Calu3 (cell line): ENCODE measurements around the gene CELA2A. TPM values are rescaled to one million over a fixed set of nuclear protein-coding genes. Genes with fewer than 3 reads are reported as not detected.
A peak's percentile ranks its signal among the peaks of the same experiment; 100 is the strongest.

ENCODE experiments used
- Bru-seq: library from RNA; stranded (reverse); fragments of 400-500 nt; gene quantifications from one replicate; lab custom pipeline; 2021; lab: Mats Ljungman, UMichigan
- BruChase-seq, 2 experiments: library from RNA; stranded (reverse); fragments of 400-500 nt; gene quantifications; one replicate each; lab custom pipeline; 2021; lab: Mats Ljungman, UMichigan
- BruUV-seq: library from RNA; stranded (reverse); fragments of 400-500 nt; replicated peaks from 2 replicates; lab custom pipeline; 2021; lab: Mats Ljungman, UMichigan
- CTCF ChIA-PET: fragments of 300-600 bp; sonication (Branson Sonifier 250); formaldehyde crosslinking; loops from one replicate; lab custom pipeline; 2022; ENCODE audit warnings: antibody characterized with exemption; lab: Charles Lee
- DNase-seq: peaks from one replicate; pipeline ENCODE4 v3.0.0; 2022
- H3K27ac Mint-ChIP-seq: one replicate; pipeline ENCODE4 v1.8.0; 2022; ENCODE audit warnings: mixed read lengths; ENCODE audit not compliant: unreplicated experiment
- H3K27me3 Mint-ChIP-seq: one replicate; pipeline ENCODE4 v1.8.0; 2022; ENCODE audit warnings: mixed read lengths; ENCODE audit not compliant: unreplicated experiment
- H3K36me3 Mint-ChIP-seq: one replicate; pipeline ENCODE4 v1.8.0; 2022; ENCODE audit warnings: mild to moderate bottlenecking, moderate library complexity, mixed read lengths; ENCODE audit not compliant: insufficient read depth, unreplicated experiment
- H3K4me1 Mint-ChIP-seq: one replicate; pipeline ENCODE4 v1.8.0; 2022; ENCODE audit warnings: mild to moderate bottlenecking, low read depth, mixed read lengths; ENCODE audit not compliant: unreplicated experiment
- H3K4me3 Mint-ChIP-seq: one replicate; pipeline ENCODE4 v1.8.0; 2022; ENCODE audit warnings: mild to moderate bottlenecking, low read depth, moderate library complexity, mixed read lengths; ENCODE audit not compliant: unreplicated experiment
- H3K9me3 Mint-ChIP-seq: one replicate; pipeline ENCODE4 v1.8.0; 2022; ENCODE audit warnings: low read depth, mixed read lengths; ENCODE audit not compliant: unreplicated experiment
- CTCF ChIP-seq: fragments of 200-600 bp; IDR thresholded peaks from one replicate; pipeline ENCODE4 v1.8.0; 2022; ENCODE audit warnings: antibody characterized with exemption; ENCODE audit not compliant: unreplicated experiment
- intact Hi-C: fragments of 100-400 bp; cut with micrococcal nuclease; formaldehyde crosslinking; loops from one replicate; pipeline ENCODE4 v1.10.0; 2022; ENCODE audit not compliant: unreplicated experiment
- long read RNA-seq: library from polyadenylated mRNA; stranded (forward); transcript quantifications from one replicate; pipeline ENCODE4 v2.0.0, GENCODE V29; 2022
- total RNA-seq: library from RNA; stranded (reverse); gene quantifications from 2 replicates; pipeline ENCODE4 v1.2.3, GENCODE V29; 2022

Gene CELA2A
- total RNA-seq (not detected in 2 replicates), Bru-seq, nascent RNA (not detected), BruChase-seq, experiment 1, labeled RNA remaining after a 6-hour chase (not detected), BruChase-seq, experiment 2, labeled RNA remaining after a 2-hour chase (percentile 9 among the genes with signal in this experiment)
- long read RNA-seq, result 0 reads

- Mint-ChIP-seq H3K9me3 (no peaks in the 10 kb centered on the region), H3K4me3 (no peak within 1 kb of the TSS), H3K36me3 (no peaks in the 10 kb centered on the region), H3K27me3 (no peaks in the 10 kb centered on the region), H3K27ac (no peak within 1 kb of the TSS), H3K4me1 (no peaks in the 10 kb centered on the region)
- intact Hi-C loops, result no loop called here
- no peak for DNase-seq
- no TSS peak for BruUV-seq
- no peak for TF ChIP-seq CTCF
- CTCF ChIA-PET, result no interaction called here
Measured at GRCh38 chr1:15456313-15456954, at the start of gene CELA2A. TSS of gene CELA2A (plus strand) at chr1:15456732. CDS start at chr1:15456754, 22 bp downstream.

GRCh38 chr1:15407580-15407979 is 49.0 kb upstream of the CELA2A start:
- CTCF ChIA-PET, result no interaction called here
- DNase-seq, result no peak
- Mint-ChIP-seq H3K9me3 (no peaks in the 10 kb centered on the region), H3K4me1 (peaks cover 11% of the 10 kb centered on the region), H3K27ac (no peak overlapping the region), H3K4me3 (no peak overlapping the region), H3K27me3 (peaks cover 14% of the 10 kb centered on the region), H3K36me3 (peaks cover 34% of the 10 kb centered on the region)
- BruUV-seq, result no TSS peak
- intact Hi-C loops, result no loop called here
- TF ChIP-seq CTCF, result no peak

GRCh38 chr1:15408890-15409387 is 47.6 kb upstream of the CELA2A start:
- CTCF ChIA-PET, result no interaction called here
- intact Hi-C loops, result no loop called here
- H3K27me3 Mint-ChIP-seq, result peaks cover 14% of the 10 kb centered on the region
- peaks cover 34% of the 10 kb centered on the region for H3K36me3 Mint-ChIP-seq
- H3K27ac Mint-ChIP-seq, result peak overlapping the region; percentile 27
- peak overlapping the region; percentile 79 for H3K4me3 Mint-ChIP-seq
- H3K4me1 Mint-ChIP-seq, result peaks cover 18% of the 10 kb centered on the region
- no peak for TF ChIP-seq CTCF
- BruUV-seq, result no TSS peak
- no peak for DNase-seq
- no peaks in the 10 kb centered on the region for H3K9me3 Mint-ChIP-seq

GRCh38 chr1:15409388-15410222 is 46.9 kb upstream of the CELA2A start, which contains the start of gene EFHD2:
TSS of gene EFHD2 (plus strand) at chr1:15409888. CDS start at chr1:15409972, 84 bp downstream.
- no TSS peak for BruUV-seq

More at GRCh38 chr1:15409388-15410222, 46.9 kb upstream of the CELA2A start, which contains the start of gene EFHD2:
- no peak for TF ChIP-seq CTCF
- peak; percentile 83 for DNase-seq
- Mint-ChIP-seq H3K27ac (peak within 1 kb of the TSS; percentile 86), H3K36me3 (peaks cover 34% of the 10 kb centered on the region), H3K27me3 (peaks cover 14% of the 10 kb centered on the region), H3K9me3 (no peaks in the 10 kb centered on the region), H3K4me1 (peaks cover 23% of the 10 kb centered on the region), H3K4me3 (peak within 1 kb of the TSS; percentile 79)
- intact Hi-C loops, result no loop called here
- CTCF ChIA-PET, result no interaction called here
